ENCODE results near the gene HLA-E.
A peak's percentile ranks its signal among the peaks of the same experiment; 100 is the strongest.
"Not testable (repeated sequence)": the region's sequence is repeated elsewhere in the genome, so short reads cannot be mapped to it uniquely, and the experiment has no call there.

HLA-E gene

DNA sequence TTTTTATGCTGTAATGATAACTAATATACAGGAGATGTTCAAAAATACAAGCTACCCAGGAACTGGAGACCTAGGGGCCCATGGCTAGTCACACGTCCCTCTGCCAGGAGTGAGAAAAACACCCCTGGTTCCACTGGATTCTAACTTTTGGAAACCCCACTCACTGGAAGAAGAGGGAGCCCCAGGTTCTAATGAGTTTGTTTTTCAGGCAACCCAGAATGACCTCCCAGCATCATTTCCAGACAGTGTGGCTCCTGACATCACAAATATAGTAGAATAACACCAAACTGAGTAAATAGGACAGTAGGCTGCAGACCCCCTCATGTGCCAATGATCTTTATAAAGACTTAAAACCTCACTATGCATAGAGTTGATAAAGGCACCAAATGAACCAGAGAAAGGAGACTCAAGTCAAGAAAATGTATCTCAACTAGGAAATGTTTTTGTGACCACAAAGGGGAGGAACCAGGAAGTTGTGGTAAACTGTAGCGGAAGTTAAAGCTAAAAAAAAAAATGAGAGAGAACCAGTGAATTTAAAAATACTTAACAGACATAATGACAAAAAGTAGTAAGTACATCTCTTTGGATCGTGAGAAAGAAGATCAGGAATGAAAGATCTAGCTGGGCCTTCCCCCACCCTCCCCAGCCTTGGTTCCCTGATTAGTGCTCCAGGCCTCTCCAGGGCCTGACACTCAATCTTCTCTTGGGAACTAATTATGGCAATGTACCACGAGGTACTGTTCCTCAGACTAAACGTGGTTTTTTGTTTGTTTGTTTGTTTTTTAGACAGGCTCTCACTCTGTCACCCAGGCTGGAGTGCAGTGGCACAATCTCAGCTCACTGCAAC lies 19.8 kb downstream of the HLA-E start:
- DNase-seq: no peak

DNA sequence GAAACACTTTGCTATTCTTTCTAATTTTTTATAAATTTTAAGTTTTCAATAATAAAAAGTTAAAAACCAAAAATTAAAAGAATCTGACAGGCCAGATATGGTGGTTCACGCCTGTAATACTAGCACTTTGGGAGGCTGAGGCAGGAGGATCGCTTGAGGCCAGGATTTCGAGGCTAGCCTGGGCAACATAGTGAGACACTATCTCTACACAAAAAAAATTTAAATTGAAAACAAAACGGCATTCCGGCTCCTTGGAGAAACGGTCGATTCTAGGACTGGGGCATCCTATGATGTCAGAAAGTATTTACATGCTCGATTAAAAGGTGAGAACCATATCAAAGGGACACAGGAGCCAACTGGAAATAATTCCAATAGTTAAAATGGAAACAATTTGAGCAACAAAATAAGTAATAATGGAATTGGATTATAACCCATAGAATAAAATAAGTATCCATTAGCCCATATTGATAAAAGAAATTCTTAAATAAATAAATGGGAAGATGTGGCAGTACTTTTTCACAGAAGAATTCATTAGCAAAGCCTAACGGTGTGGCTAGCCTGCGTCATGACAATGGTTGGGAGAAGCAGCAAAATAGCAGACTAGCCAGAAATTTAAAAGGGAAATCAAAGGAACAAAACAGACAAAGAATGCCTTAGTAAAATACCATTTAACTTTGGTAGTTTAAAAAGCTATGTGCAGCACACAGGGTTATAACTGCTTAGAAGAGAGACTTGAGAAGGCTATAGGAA lies 21.3 kb downstream of the HLA-E start:
- DNase-seq: no peak

DNA sequence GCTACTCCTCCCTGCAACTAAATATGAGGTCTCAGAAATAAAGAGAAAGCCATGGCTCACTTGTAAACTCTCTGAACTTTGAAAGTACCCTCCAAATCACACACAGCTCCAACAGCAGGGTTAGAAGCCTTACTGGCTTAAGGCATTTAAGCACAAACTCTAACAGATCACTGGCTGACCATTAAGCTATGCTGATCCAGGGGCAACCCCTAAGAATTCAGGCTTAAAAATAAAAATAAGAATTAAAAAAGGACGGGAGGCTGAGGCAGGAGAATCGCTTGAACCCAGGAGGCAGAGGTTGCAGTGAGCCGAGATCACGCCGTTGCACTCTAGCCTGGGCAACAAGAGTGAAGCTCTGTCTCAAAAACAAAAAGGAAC lies 21.8 kb downstream of the HLA-E start:
- no peak for DNase-seq

DNA sequence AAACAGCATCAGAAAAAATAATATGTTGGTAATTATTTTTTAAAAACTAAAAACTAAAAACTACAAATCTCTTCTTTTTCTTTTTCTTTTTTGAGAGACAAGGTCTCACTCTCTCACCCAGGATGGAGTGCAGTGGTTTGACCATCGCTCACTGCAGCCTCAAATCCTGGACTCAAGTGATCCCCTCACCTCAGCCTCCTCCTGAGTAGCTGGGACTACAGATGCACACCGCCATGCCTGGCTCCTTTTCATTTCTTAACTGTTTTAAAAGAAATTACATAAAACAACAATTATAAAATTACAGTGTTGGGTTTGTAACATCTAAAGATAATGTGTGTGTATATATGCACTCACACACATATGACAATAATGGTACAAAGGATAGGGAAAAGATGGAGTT lies 24.1 kb downstream of the HLA-E start:
- DNase-seq: no peak

DNA sequence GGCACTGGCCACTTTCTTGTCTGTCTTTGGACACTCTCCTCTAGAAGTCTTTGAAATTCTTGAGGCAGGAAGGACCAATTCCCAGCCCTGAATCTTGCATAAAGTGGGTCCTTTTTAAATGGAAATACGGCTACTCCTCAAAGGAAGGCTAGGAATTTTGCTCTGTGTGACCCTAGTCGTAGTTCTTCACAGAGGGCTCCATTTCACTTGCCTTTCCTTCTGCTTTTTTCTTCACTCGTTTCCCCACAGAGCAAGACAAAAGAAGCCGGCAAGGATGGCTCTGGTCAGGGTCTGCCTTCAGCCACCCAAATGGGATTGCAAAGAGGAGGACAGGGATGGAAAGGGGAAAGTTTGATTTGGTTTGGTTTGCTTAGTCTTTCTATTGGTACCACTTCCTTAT lies 25.8 kb downstream of the HLA-E start:
- DNase-seq: no peak

DNA sequence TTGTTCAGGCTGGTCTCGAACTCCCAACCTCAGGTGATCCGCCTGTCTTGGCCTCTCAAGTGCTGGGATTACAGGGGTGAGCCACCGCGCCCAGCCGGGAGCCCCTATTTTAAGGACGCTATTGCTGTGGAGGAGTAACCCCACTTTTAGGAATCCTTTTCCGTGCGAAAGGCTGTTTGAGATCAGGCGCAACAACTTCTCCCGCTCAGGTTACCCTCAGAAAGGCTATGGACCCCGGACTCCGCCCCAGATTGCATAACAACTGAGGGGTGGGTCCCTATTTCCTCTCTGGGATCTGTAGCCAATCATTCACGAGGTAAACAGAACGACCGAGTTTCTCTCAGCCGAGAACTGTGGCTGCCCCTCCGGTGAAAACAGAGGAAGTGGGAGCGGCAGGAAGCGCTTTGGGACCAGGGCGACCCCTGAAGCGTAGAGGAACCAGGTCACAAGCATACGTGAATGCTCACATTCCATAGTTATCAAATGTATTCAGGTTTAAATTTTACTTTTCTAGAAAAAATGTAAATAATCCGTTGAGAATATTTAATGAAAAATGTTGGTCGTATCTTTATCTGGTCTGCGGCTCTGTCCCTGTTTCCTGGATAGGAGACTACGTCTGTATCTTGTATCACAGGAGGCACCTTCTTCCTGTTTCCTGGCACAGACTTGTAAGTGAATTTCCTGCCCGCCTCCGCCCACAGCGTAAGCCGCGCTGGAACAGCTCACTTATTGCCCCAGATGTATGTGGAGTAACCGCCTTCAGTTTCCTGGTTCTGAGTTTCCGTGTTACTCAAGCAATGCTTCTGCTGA lies 26.8 kb downstream of the HLA-E start:
- DNase-seq: no peak

DNA sequence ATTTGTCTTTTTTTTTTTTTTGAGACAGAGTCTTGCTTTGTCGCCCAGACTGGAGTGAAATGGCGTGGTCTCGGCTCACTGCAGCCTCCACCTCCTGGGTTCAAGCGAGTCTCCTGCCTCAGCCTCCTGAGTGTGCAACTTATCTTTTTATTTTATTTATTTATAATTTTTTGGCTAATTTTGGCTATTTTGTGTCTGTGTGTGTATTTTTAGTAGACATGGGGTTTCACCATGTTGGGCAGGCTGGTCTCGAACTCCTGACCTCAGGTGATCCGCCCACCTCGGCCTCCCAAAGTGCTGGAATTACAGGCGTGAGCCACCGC lies 27.4 kb downstream of the HLA-E start:
- DNase-seq: not testable (repeated sequence)

DNA sequence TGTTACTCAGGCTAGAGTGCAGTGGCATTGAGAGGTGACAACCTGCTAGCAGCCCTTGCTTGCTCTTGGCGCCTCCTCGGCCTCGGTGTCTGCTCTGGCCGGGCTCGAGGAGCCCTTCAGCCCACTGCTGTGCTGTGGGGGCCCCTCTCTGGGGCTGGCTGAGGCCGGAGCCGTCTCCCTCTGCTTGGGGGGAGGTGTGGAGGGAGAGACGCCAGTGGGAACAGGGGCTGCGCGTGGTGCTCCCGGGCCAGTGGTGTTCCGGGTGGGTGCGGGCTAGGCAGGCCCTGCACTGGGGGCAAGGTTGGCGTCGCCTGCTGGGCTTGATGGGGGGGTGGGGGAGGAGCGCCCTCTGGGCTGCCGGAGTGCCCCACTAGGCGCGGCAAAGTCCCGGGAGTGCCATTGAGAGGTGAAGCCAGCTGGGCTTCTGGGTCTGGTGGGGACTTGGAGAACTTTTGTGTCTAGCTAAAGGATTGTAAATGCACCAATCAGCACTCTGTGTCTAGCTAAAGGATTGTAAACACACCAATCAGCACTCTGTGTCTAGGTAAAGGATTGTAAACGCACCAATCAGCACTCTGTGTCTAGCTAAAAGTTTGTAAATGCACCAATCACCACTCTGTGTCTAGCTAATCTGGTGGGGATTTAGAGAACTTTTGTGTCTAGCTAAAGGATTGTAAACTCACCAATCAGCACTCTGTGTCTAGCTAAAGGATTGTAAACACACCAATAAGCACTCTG lies 28.6 kb downstream of the HLA-E start:
- DNase-seq: not testable (repeated sequence)

DNA sequence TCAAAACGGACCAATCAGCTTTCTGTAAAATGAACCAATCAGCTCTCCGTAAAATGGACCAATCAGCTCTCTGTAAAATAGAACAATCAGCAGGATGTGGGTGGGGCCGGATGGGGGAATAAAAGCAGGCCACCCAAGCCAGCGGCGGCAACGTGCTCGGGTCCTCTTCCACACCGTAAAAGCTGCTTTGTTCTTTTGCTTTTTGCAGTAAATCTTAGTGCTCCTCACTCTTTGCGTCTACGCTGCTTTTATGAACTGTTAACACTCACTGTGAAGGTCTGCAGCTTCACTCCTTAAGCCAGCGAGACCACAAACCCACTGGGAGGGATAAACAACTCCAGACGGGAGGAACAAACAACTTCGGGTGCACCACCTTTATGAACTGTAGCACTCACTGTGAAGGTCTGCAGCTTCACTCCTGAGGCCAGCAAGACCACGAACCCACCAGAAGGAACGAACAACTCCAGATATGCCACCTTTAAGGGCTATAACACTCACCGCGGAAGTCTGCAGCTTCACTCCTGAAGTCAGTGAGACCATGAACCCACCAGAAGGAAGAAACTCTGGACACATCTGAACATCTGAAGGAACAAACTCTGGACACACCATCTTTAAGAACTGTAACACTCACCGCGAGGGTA lies 29.3 kb downstream of the HLA-E start:
- not testable (repeated sequence) for DNase-seq

DNA sequence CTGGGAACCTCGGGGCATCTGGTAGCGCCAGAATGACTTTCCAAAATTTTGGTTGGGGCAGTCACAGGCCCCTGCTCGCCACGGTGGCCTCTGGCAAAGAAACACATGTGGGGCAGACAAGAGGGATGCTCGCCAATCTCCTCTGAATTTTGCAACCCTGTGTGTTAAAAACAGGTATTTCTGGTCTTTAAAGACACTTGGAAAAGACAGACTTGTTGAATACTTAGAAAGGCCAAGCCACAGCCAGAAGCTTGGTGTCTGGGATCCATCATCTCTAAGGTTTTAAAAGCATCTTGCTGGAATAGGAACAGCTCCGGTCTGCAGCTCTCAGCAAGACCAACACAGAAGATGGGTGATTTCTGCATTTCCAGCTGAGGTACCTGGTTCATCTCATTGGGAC lies 31.2 kb downstream of the HLA-E start:
- no peak for DNase-seq

DNA sequence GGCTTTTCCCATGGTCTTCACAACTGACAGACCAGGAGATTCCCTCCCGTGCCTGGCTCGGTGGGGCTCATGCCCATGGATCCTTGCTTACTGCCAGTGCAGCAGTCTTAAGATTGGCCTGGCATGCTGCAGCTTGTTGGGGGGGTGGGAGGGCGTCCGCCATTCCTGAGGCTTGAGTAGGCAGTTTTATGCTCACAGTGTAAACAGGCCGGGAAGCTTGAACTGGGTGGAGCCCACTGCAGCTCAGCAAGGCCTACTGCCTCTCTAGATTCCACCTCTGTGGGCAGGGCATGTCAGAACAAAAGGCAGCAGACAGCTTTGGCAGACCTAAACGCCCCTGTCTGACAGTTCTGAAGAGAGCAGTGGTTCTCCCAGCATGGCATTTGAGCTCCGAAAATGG lies 31.8 kb downstream of the HLA-E start:
- not testable (repeated sequence) for DNase-seq

DNA sequence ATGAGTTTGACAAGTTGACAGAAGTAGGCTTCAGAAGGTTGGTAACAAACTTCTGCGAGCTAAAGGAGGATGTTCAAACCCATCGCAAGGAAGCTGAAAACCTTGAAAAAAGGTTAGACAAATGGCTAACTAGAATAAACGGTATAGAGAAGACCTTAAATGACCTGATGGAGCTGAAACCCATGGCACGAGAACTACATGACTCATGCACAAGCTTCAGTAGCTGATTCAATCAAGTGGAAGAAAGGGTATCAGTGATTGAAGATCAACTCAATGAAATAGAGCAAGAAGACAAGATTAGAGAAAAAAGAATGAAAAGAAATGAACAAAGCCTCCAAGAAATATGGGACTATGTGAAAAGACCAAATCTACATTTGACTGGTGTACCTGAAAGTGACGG lies 32.6 kb downstream of the HLA-E start:
- not testable (repeated sequence) for DNase-seq

DNA sequence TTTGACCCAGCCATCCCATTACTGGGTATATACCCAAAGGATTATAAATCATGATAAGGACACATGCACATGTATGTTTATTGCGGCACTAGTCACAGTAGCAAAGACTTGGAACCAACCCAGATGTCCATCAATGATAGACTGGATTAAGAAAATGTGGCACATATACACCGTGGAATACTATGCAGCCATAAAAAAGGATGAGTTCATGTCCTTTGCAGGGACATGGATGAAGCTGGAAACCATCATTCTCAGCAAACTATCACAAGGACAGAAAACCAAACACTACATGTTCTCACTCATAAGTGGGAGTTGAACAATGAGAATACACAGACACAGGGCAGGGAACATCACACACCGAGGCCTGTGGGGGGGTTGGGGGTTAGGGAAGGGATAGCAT lies 37.1 kb downstream of the HLA-E start:
- DNase-seq: not testable (repeated sequence)

DNA sequence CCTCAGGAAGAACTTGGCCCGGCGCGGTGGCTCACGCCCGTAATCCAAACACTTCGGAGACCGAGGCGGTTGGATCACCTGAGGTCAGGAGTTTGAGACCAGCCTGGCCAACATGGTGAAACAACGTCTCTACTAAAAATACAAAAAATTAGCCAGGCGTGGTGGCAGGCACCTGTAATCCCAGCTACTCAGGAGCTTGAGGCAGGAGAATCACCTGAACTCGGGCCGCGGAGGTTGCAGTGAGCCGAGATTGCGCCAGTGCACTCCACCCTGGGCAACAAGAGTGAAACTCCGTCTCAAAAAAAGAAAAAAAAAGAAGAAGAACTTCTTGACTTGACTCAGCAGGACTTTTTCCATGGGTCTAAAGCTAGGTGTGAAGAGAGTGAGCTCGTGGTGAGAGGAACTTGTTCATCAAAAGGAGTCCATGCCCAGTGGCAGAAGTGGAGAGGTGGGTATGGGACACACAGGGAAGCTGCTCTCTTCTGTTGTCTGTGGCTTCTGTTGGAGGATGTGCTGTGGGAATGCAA lies 40.1 kb downstream of the HLA-E start:
- DNase-seq: not testable (repeated sequence)

DNA sequence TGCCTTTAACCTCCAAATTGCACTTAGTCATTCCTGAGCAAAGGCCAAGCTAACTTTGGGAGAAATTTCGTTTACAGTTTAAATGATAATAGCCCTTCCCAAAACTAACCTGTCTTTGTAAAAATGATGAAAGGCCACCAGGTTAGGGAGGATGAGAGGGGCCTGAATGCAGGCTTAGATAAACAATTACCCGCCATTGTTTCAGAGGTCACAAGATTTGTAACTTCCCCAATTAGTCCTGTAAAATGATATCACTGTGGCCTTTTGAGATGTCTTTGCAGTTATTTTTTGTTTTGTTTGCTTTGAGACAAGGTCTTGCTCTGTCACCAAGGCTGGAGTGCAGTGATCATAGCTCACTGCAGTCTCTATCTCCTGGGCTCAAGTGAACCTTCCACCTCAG lies 40.7 kb downstream of the HLA-E start:
- DNase-seq: no peak

DNA sequence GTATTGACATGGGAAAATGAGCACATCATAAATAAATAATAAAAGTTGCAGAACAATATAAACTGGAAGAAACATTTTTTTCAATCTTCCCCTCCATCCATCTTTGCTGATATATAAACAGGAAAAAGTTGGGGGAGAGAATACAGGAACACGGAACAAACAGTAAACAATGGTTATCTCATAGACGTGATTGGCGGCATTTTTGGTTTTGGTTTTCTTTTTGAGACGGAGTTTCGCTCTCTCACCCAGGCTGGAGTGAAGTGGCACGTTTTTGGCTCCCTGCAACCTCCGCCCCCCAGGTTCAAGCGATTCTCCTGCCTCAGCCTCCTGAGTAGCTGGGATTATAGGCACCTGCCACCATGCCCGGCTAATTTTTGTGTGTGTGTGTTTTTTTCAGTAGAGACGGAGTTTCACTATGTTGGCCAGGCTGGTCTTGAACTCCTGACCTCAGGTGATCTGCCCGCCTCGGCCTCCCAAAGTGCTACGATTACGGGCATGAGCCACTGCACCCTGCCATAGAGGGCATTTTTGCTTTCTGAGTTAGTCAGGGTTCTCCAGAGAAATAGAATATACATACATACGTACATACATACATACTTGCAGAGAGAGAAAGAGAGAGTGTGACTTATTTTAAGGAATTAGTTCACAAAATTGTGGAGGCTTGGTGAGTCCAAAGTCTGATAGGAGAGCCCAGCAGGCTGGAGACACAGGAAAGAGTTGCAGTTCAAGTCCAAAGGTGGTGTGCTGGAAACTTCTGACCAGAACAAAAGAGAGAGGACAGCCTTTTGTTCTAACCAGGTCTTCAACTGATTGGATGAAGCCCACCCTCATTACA lies 44.4 kb downstream of the HLA-E start:
- DNase-seq: no peak

DNA sequence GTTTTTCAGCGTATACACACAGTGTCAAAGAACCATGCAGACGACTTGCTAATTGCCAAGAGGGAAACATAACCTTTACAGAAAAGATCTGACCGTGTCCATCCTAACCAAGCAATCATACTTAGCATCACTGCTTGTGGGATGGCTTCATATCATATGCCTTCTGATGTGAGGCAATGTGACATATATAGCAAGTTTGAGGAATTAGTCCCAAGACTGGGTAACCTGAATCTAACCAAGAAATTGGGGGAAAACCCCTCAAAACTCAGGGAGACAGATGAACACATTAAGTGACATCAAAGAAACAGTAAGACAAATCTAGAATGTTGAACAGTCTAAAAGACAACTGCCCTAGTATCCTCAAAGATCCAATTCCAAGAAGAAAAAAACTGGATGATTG lies 48.6 kb downstream of the HLA-E start:
- no peak for DNase-seq

DNA sequence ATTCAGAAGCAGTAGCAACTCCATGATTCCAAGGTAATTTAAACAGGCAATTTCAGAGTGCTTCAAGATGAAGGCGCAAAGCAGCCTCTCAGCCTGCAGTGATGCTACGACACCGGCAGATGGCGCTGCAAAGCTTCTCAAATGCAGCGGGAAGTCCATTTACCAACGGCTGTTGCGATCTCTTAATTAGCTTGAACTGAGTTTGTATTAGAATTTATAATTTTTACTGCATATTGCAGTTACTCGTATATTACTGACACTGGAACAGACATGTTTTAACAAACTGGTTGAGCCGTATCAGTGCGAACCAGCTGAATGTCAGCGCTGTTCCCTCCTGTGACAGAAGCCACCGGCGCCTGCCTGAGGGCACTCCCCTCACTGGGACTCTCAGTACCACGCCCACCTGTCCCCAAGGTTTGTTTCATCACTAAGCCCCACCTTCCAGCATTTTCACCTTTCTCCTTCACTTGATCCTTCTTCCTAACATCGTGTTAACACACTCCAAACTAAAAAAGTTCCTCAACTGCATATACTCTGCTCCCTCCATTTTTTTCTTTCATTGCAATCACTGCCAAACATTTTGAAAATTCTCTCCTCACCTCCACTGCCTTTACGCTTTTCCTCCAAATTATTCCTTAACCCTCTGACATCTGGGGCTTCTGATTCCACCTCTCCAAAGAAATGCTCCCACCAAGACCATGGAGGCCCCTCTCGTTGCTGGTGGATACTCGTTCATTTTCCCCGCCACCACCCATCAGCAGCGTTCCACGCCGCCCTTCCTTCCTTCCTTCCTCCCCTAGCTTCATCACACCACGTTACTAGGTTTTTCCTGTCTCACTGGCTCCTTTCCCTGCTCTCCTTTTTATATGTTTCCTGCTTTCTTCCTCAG lies 52.5 kb downstream of the HLA-E start:
- DNase-seq: peak; percentile 69

DNA sequence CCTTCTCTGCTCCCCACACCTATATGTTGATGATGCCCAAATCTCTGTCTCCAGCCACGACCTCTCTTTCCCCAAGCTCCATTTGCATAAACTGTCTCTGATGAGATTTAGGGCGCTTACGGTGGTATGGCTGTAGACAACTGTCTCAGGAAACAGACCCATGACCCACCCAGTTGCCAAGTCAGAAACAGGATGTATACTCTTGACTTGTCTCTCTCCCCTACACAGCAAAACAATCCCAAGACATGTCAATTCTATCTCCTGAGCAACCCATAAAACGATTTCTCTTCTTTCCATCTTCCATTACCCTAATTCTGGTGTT lies 53.1 kb downstream of the HLA-E start:
- no peak for DNase-seq

DNA sequence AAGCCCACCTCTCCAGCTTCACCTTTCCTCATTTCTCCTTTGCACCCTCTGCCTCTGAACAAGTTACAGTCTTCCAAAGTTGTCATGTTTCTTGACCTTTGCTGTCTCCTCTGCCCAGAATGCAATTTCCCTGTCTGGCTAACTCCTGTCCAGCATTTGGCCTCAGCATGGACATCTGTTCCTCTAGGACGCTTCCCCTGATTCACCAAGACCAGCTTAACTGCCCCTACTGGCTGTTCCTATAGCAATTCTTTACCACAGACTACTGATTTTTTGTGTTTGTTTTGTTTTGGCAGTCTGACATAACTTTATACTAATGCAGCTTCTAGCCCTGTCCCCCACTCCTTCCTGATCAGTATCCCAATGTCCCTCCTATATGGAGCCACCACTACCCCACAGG lies 53.6 kb downstream of the HLA-E start:
- DNase-seq: no peak

Measured in NCI-H510A (cell line).